ENCODE measurements around the gene PFKM.
"Not testable (repeated sequence)": the region's sequence is repeated elsewhere in the genome, so short reads cannot be mapped to it uniquely, and the experiment has no call there.

Gene PFKM

DNA sequence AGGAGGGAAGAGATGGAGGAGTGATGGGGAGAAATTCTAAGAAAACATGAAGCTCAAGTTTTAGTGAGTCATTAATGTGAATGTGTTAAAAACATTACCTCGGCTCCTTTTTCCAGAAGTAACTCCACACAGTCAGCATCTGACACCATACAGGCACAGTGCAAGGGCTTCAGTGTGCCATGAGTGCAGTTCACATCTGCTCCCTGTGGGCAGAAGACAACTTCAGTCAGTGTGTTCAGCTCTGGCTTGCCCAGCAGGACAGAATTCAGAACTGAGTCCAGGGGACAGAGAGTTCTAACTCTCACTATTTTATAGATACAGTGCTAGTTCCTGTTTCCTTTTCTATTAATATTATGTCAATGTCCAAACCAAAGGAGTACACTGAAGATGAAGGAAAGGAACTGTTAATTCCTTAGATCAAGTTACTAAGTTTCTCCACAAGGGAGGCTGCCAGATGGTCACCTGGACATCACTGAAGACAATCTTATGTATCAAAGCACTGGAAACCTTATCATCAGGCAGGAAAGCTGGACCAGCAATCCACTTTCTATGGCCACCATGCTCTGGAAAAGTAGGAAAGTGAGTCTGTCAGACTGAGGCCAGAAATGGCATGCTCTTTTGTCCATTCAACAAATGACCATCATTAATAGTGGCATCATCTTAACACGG is 32.1 kb downstream of the PFKM start:
- H3K4me3 ChIP-seq (replicated peaks; ENCODE audit: low read depth, low read length): no peak overlapping the region
- TF ChIP-seq, protein P1, sequence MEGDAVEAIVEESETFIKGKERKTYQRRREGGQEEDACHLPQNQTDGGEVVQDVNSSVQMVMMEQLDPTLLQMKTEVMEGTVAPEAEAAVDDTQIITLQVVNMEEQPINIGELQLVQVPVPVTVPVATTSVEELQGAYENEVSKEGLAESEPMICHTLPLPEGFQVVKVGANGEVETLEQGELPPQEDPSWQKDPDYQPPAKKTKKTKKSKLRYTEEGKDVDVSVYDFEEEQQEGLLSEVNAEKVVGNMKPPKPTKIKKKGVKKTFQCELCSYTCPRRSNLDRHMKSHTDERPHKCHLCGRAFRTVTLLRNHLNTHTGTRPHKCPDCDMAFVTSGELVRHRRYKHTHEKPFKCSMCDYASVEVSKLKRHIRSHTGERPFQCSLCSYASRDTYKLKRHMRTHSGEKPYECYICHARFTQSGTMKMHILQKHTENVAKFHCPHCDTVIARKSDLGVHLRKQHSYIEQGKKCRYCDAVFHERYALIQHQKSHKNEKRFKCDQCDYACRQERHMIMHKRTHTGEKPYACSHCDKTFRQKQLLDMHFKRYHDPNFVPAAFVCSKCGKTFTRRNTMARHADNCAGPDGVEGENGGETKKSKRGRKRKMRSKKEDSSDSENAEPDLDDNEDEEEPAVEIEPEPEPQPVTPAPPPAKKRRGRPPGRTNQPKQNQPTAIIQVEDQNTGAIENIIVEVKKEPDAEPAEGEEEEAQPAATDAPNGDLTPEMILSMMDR (IDR thresholded peaks at IDR 0.05; ENCODE audit: low read length, missing control alignments): no peak
- no peak for DNase-seq (ENCODE audit: low read depth)

DNA sequence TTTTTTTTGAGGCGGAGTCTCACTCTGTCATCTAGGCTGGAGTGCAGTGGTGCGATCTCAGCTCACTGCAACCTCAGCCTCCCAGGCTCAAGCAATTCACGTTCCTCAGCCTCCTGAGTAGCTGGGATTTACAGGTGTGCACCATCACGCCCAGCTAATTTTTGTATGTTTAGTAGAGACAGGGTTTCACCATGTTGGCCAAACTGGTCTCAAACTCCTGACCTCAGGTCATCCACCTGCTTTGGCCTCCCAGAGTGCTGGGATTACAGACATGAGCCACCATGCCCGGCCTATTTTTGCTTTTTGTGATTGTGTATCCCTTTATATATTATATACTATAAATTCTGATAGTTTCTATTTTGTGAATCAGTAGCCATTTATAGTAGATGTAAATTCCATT is 36.6 kb downstream of the PFKM start:
- DNase-seq (ENCODE audit: low read depth); H3K4me3 ChIP-seq (replicated peaks; ENCODE audit: low read depth, low read length): not testable (repeated sequence)

DNA sequence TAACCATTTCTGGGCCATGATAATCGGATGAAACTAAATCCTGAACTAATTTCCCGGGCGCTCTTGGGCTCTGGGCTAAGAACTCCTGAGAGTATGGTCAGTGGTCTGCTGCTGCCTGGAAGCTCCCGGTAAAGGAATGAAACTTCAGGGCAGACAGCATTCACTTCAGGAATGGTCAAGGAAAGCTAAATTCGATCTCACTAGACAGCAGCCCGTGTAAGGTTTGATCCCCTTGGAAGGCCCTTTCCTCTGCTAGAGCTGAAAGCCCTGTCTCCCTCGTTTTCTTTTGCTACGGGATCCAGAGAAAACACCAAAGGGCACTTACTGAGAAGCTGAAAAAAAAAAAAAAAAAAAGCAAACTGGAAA is 37.5 kb downstream of the PFKM start:
- H3K4me3 ChIP-seq (replicated peaks; ENCODE audit: low read depth, low read length): peak overlapping the region; percentile 99
- no peak for DNase-seq (ENCODE audit: low read depth)
- TF ChIP-seq, protein P1 (IDR thresholded peaks at IDR 0.05; ENCODE audit: low read length, missing control alignments): no peak

DNA sequence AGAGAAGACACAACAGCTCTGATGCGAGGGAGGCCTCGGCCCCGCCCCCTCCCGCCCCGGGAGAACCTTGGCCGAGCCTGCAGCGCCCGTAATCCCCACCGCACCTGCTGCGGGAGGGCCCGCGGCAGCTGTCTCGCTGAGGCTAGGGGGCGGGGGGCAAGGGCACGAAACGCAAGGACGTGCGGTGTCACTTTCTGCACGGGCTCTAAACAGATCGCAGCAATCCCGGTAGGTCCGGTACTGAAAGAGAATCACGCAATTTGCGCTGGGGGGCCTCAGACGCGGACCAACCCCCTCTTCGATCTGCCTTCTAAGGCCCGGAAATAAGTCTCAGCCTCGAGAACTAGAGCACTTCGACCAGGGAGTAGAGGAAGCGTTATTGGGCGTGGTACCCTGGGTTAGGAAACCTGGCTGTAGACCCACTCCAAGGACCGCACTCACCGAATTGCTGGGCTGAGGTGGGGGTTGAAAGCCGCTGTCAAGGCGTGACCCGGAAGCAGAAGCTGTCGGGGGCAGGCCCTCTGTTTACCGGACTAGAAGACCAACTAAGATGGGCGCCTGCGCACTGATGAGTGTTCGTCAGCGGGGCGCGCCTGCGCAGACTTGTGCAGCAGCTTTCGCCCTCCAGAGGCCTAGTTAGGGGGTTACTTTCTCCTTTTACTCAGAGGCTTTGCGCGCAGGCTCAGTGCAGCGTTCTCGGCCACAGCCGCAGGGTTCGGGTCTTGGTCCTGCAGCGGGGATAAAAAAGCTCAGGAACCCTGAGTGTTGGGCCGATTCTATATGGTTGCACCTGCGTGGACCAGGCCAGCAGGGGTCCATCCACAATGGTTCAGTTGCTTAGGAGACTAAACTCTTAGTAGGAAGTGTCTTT is 38.1 kb downstream of the PFKM start, which contains the start of gene ASB8:
ASB8 (minus strand) TSS at position 498 of the 871 bp plus-strand sequence. CDS start 4,019 bp downstream, outside the sequence.
- peak; percentile 99 for DNase-seq (ENCODE audit: low read depth)
- TF ChIP-seq, protein P1 (IDR thresholded peaks at IDR 0.05; ENCODE audit: low read length, missing control alignments): peak; percentile 47

DNA sequence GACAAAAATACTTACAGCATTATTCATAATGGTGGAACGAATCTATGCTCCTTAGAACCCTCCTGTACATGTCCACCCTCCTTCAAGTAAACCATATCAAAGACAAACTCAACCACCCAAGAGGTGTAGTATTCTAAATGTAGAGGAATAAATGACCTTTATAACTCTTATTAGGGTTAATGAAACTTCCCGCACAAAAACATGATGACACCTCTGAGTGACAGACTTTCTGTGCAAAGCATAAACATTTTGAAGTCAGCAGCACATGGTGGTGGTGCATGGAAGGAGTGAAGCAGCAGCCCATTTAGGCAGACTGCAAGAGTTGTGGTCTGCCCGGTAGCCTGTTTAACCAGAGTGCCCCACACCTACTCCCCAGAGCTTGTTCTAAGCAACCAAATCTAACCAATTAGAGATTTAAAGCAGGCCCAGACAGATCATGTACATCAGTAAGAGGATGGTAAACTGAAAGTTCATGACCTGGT is 38.8 kb downstream of the PFKM start:
- peak overlapping the region; percentile 99 for H3K4me3 ChIP-seq (replicated peaks; ENCODE audit: low read depth, low read length)
- no peak for DNase-seq (ENCODE audit: low read depth)
- TF ChIP-seq, protein P1 (IDR thresholded peaks at IDR 0.05; ENCODE audit: low read length, missing control alignments): no peak

More for the DNA sequence above, 38.1 kb downstream of the PFKM start, which contains the start of gene ASB8:
- H3K4me3 ChIP-seq (replicated peaks; ENCODE audit: low read depth, low read length): peak within 1 kb of the TSS; percentile 99

DNA sequence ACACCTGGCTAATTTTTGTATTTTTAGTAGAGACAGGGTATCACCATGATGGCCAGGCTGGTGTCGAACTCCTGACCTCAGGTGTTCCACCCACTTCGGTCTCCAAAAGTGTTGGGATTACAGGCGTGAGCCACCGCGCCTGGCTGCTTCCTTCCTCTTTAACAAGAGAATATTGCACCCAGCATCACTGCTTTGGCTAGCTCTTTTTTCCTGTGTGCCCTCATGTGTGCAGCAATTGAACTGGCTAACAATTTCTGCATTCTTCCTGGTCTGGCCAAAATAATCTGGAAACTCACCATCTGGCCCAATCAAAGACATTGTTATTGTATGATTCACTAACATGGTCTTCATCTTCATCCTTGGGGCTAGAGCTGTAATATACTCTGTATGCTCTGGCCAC is 40.9 kb downstream of the PFKM start:
- no peak overlapping the region for H3K4me3 ChIP-seq (replicated peaks; ENCODE audit: low read depth, low read length)
- DNase-seq (ENCODE audit: low read depth): no peak
- TF ChIP-seq, protein P1 (IDR thresholded peaks at IDR 0.05; ENCODE audit: low read length, missing control alignments): no peak

DNA sequence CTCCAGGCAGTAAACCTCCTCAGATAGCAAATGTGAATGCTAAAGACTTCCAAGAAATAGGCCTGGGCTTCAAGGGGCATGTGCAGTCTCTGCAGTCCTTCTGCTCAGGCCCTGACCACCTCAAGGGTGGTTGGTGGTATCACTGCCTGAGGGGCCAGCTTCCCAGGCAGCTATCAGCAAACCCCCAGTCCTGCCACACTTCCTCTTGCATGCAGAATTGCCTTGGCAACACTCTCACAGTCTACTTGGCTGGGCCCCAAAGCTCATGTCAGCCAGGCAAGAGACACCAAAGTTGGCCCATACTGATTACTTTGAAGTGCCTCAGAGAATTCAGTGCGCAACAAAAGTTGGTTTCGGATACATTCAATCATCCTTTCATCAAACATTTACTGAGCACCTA is 41.6 kb downstream of the PFKM start:
- peak; percentile 38 for DNase-seq (ENCODE audit: low read depth)
- TF ChIP-seq, protein P1 (IDR thresholded peaks at IDR 0.05; ENCODE audit: low read length, missing control alignments): no peak
- no peak overlapping the region for H3K4me3 ChIP-seq (replicated peaks; ENCODE audit: low read depth, low read length)
